Activated T-helper 1 cell treated with anti-CD3 and anti-CD28 coated beads, Interleukin-12 subunit alpha, Interleukin-12 subunit beta, Interleukin-2, Interleukin-4 antibody, amounts not matched to agents 30 ng/mL and 10 ng/mL and 1 ng/mL, durations not matched to agents 14 hours and 24 hours and 36 hours (primary cell): Measurements from ENCODE around the gene CLIP3. TPM values are rescaled to one million over a fixed set of nuclear protein-coding genes. Genes with fewer than 3 reads are reported as not detected.

ENCODE experiments used
- DNase-seq: peaks from one replicate; pipeline ENCODE4 v3.0.0; 2021; ENCODE audit warnings: low spot score
- H3K27ac Mint-ChIP-seq: one replicate; pipeline ENCODE4 v1.8.0; 2021; ENCODE audit warnings: mild to moderate bottlenecking, mixed read lengths
- H3K27me3 Mint-ChIP-seq: one replicate; pipeline ENCODE4 v1.8.0; 2022; ENCODE audit warnings: mild to moderate bottlenecking, moderate library complexity, mixed read lengths; ENCODE audit not compliant: insufficient read depth
- H3K36me3 Mint-ChIP-seq: one replicate; pipeline ENCODE4 v1.8.0; 2021; ENCODE audit warnings: low read depth, mixed read lengths
- H3K4me1 Mint-ChIP-seq: one replicate; pipeline ENCODE4 v1.8.0; 2021; ENCODE audit warnings: low read depth, mixed read lengths
- H3K4me3 Mint-ChIP-seq: one replicate; pipeline ENCODE4 v1.8.0; 2021; ENCODE audit warnings: mild to moderate bottlenecking, moderate library complexity, mixed read lengths
- H3K9me3 Mint-ChIP-seq: one replicate; pipeline ENCODE4 v1.8.0; 2021; ENCODE audit warnings: mixed read lengths
- intact Hi-C: fragments of 100-400 bp; cut with micrococcal nuclease; formaldehyde crosslinking; loops from one replicate; pipeline ENCODE4 v1.15.1; 2024
- total RNA-seq: library from RNA; stranded (reverse); gene quantifications from 2 replicates; pipeline ENCODE4 v1.2.3, GENCODE V29; 2022

CLIP3 gene
- total RNA-seq, 1 donor from 2014 or later, result 4.4 TPM

DNA sequence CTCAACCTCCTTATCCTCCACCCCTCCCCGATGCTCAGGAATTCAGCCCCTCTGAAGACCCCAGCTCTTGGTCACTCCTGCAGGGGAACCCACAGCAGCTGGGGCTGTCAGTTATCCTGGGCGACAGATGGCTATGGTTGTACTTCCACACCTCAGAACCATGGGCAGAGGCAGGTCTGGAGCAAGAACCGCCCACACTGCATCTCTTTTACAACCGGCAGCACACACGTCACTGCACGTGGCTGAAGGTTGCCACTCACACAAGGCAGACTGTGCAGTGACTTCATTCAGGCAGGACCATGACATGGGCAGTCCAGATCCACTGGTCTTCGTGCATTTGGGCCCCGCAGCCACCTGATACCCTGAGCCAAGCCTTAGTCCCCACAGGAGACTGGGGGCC lies 59.2 kb downstream of the CLIP3 start:
- Mint-ChIP-seq H3K27ac (no peak overlapping the region), H3K4me3 (no peak overlapping the region), H3K36me3 (no peaks in the 10 kb centered on the region), H3K9me3 (no peaks in the 10 kb centered on the region), H3K27me3 (peaks cover 5% of the 10 kb centered on the region), H3K4me1 (peaks cover 10% of the 10 kb centered on the region)
- no peak for DNase-seq
- intact Hi-C loops, result no loop called here

DNA sequence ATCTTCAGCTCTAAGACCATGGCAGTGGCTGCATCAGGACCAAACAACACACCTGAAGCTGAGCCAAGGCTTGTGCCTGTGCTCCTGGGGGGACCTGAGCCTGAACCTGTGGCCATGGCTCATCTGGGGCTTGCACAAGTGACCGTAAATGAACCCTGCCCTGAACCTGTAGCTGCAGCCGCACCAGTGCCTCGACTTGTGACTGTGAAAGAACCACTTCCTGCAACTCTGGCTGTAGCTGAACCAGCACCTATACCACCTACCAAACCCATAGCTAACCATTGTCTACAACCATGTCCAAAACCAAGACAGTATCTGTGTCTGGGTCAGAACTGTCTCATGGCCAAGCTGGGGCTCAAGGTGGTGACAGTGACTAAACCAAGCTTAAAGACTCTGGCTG lies 65.9 kb downstream of the CLIP3 start:
- Mint-ChIP-seq H3K27me3 (peaks cover 7% of the 10 kb centered on the region), H3K36me3 (no peaks in the 10 kb centered on the region), H3K27ac (no peak overlapping the region), H3K4me1 (peaks cover 10% of the 10 kb centered on the region), H3K4me3 (no peak overlapping the region), H3K9me3 (no peaks in the 10 kb centered on the region)
- no peak for DNase-seq
- intact Hi-C loops, result no loop called here

Other genes starting within 250 kb of the CLIP3 start
- gene PRODH2, start 220.0 kb downstream of the CLIP3 start, total RNA-seq, result not detected in 2 replicates
- gene NPHS1, start 180.4 kb downstream of the CLIP3 start, total RNA-seq, result 0.05 TPM in 1 of 2 replicates, not detected in the other
- gene KIRREL2, start 176.0 kb downstream of the CLIP3 start, total RNA-seq, result 1.7 TPM in 2 replicates
- gene APLP1, start 164.3 kb downstream of the CLIP3 start, total RNA-seq, result 2.3 and 2.4 TPM in 2 replicates
- 163 and 164 TPM in 2 replicates for gene NFKBID, start 132.3 kb downstream of the CLIP3 start, total RNA-seq
- 58.5 and 62.2 TPM in 2 replicates for gene HCST, start 130.3 kb downstream of the CLIP3 start, total RNA-seq
- not detected in 2 replicates for gene TYROBP, start 124.6 kb downstream of the CLIP3 start, total RNA-seq
- gene LRFN3, start 96.5 kb downstream of the CLIP3 start, total RNA-seq, result 11.6 and 13.6 TPM in 2 replicates
- 21.2 and 24.5 TPM in 2 replicates for gene SDHAF1, start 37.7 kb downstream of the CLIP3 start, total RNA-seq
- 1.7 and 1.8 TPM in 2 replicates for gene SYNE4, start 24.1 kb downstream of the CLIP3 start, total RNA-seq
- 48.3 and 60.6 TPM in 2 replicates for gene ALKBH6, start 18.7 kb downstream of the CLIP3 start, total RNA-seq
- gene THAP8, start 21.4 kb upstream of the CLIP3 start, total RNA-seq, result 1.6 TPM in 2 replicates
- 22.0 and 24.9 TPM in 2 replicates for gene WDR62, start 22.0 kb upstream of the CLIP3 start, total RNA-seq
- not detected in 2 replicates for gene OVOL3, start 78.3 kb upstream of the CLIP3 start, total RNA-seq
- gene POLR2I, start 82.0 kb upstream of the CLIP3 start, total RNA-seq, result 76.3 and 92.4 TPM in 2 replicates
- 127 and 143 TPM in 2 replicates for gene TBCB, start 82.6 kb upstream of the CLIP3 start, total RNA-seq
- 326 and 335 TPM in 2 replicates for gene CAPNS1, start 107.2 kb upstream of the CLIP3 start, total RNA-seq
- gene COX7A1, start 119.6 kb upstream of the CLIP3 start, total RNA-seq, result not detected in 2 replicates
- gene ZNF565, start 181.8 kb upstream of the CLIP3 start, total RNA-seq, result 2.1 and 2.4 TPM in 2 replicates
- 82.5 and 94.0 TPM in 2 replicates for gene ZNF146, start 182.2 kb upstream of the CLIP3 start, total RNA-seq